K562 (cell line): ENCODE results near the gene BEND6. TPM values are rescaled to one million over a fixed set of nuclear protein-coding genes. Genes with fewer than 3 reads are reported as not detected.

Experiments used
- CEBPB ChIP-seq: fragments of 450-650 bp; IDR thresholded peaks from 2 replicates; pipeline ENCODE4 v1.6.1; 2016; ENCODE audit warnings: missing genetic modification characterization, missing compliant biosample characterization
- E2F6 ChIP-seq, 2 experiments: IDR thresholded peaks; 2 replicates each; pipeline ENCODE4 v1.6.1; 2011; ENCODE audit warnings: borderline replicate concordance in 1 of 2, control low read depth in 1 of 2, low read depth in 1 of 2, low read length in 1 of 2, mild to moderate bottlenecking in 1 of 2, mixed read lengths in 1 of 2, moderate library complexity in 1 of 2; ENCODE audit not compliant: insufficient read depth in 1 of 2, insufficient read length in 1 of 2, poor library complexity in 1 of 2, severe bottlenecking in 1 of 2; ENCODE audit errors: extremely low read depth in 1 of 2
- ETV6 ChIP-seq, 3 experiments: fragments of 150-350 bp in 1 of 3; sonication (generic) in 1 of 3; formaldehyde crosslinking in 1 of 3; IDR thresholded peaks; 2 replicates each; pipeline versions ENCODE4 v1.6.1 to v1.8.0; 2014 to 2022; ENCODE audit warnings: borderline replicate concordance in 2 of 3, low read depth in 2 of 3, antibody characterized with exemption in 1 of 3, low read length in 1 of 3, mild to moderate bottlenecking in 1 of 3, missing genetic modification reagents in 1 of 3
- EWSR1 ChIP-seq: fragments of 450-650 bp; IDR thresholded peaks from 2 replicates; pipeline ENCODE4 v1.6.1; 2018; ENCODE audit warnings: borderline replicate concordance, mild to moderate bottlenecking, low read depth, moderate library complexity; ENCODE audit not compliant: partially characterized antibody
- FOXK2 ChIP-seq, 2 experiments: fragments of 450-650 bp; IDR thresholded peaks in 1 of 2; conservative IDR thresholded peaks in 1 of 2; 2 replicates each; pipeline ENCODE4 v1.6.1; 2016; ENCODE audit warnings: low read depth in 2 of 2, mild to moderate bottlenecking in 1 of 2
- NFYB ChIP-seq: IDR thresholded peaks from 2 replicates; pipeline ENCODE4 v1.6.1; 2011; ENCODE audit warnings: mild to moderate bottlenecking, moderate library complexity; ENCODE audit not compliant: insufficient read length; ENCODE audit errors: extremely low read depth
- PKNOX1 ChIP-seq: fragments of 450-650 bp; IDR thresholded peaks from 2 replicates; pipeline ENCODE4 v1.6.1; 2016
- ZNF24 ChIP-seq: fragments of 450-650 bp; IDR thresholded peaks from 2 replicates; pipeline ENCODE4 v1.6.1; 2016
- ZNF655 ChIP-seq: fragments of 250-450 bp; sonication (Bioruptor Pico); IDR thresholded peaks from 2 replicates; pipeline ENCODE4 v1.5.0; 2021
- ZNF695 ChIP-seq: fragments of 450-650 bp; formaldehyde crosslinking; IDR thresholded peaks from 2 replicates; pipeline ENCODE4 v1.4.0; 2020; ENCODE audit warnings: mild to moderate bottlenecking, moderate library complexity
- polyA plus RNA-seq, 8 experiments: library from polyadenylated mRNA; depleted of rRNA in 4 of 8; stranded (reverse) in 5 of 8; unstranded in 3 of 8; fragments of >200 nt; fragmentation: Nextera tagmentation in 2 of 8; fragmentation: Illumina TruSeq in 1 of 8; extraction: Ambion mirVana in 2 of 8; extraction: Trizol in 1 of 8; gene quantifications; 2 replicates each; pipeline versions ENCODE4 v1.2.1 to v1.2.3, GENCODE V29; 2011 to 2014; ENCODE audit warnings: inconsistent platforms in 1 of 8, missing spikeins in 1 of 8
- total RNA-seq, 7 experiments: library from RNA; depleted of rRNA in 6 of 7; stranded (reverse); fragments of >200 nt in 6 of 7; fragmentation: Illumina TruSeq in 2 of 7; extraction: Trizol in 2 of 7; gene quantifications; 2 replicates each; pipeline versions ENCODE4 v1.2.1 to v1.2.3, GENCODE V29; 2011 to 2021; ENCODE audit warnings: low replicate concordance in 1 of 7
- TF ChIP-seq, protein P1 (sequence below): fragments of 250-450 bp; sonication (Bioruptor Pico); IDR thresholded peaks from 2 replicates; pipeline ENCODE4 v1.5.0; 2022; ENCODE audit warnings: mild to moderate bottlenecking
- TF ChIP-seq, protein P2 (sequence below): fragments of 450-650 bp; formaldehyde crosslinking; conservative IDR thresholded peaks from 2 replicates; pipeline ENCODE4 v1.4.0; 2022; ENCODE audit warnings: mild to moderate bottlenecking, missing genetic modification characterization
- TF ChIP-seq, protein P3 (sequence below): fragments of 450-650 bp; formaldehyde crosslinking; IDR thresholded peaks from 2 replicates; pipeline ENCODE4 v1.4.0; 2020; ENCODE audit warnings: mild to moderate bottlenecking
- TF ChIP-seq, protein P4 (sequence below): fragments of 450-650 bp; formaldehyde crosslinking; IDR thresholded peaks from 2 replicates; pipeline ENCODE4 v1.4.0; 2020; ENCODE audit warnings: mild to moderate bottlenecking, moderate library complexity

Gene BEND6
- total and polyA plus RNA-seq, 9 of the 15 experiments (the other 6 are each of a cell fraction or from before 2014, with no cell fraction given), result 0.37 to 4.0 (median 1.1) TPM

DNA sequence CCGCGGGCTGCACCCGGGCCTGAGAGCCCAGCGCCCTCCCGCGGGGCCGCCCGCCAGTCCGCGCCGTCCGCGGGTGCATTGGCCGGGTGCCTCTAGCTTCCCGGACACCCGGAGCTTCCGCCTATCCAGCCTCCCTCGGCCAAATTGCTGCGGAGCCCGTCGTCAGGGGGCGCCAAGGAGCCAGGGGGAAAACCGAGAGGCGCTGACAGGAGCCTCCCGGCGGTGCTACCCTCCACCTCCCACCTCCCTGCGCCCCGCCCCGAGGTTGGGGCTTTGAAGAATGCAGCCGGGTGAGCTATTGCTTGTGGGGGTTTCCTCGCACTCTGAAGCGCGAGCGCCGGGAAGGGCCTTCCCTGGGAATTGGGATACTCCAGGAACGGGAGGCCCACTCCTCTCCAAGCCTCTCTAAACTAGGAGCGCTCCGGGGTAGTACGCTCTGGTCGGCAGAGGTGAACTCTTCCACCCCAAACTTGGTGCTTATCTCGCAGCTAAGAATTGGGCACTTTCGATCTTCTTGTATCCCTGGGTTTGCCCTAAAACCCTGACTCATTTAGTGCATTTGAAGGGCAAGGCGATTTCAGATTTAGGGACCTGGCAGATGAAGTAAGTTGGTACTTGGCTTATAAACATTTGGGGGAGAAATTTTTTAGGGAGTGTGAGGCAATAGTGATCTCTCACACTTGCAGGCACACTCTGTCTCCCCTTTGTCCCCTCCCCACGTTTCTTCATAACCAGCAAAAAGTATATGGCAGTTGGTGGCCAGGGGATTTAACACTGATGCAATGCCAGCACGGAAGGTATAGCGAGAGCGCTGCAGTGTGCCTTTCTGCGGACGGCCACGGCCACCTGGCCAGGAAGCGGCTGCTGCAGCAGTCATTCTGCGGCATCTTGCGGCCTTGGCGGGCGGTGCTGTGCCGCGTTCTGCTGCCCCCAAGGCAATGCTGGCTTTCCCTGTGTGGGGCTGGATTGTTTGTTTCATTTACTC is 556 bp downstream of the BEND6 start (continued):
- TF ChIP-seq PKNOX1 (no peak; the same call in 1 of the 2 replicates), CEBPB (tag) (peak; percentile 87), NFYB (no peak), ETV6 (IDR thresholded peaks at IDR 0.05; ENCODE audit: borderline replicate concordance in 1 of 2, low read depth in 2 of 2, low read length in 1 of 2) (peak in 1 of 2 experiments; percentile 54; a peak in 1 of 4 replicates), ETV6 (CRISPR knock-in tag; IDR thresholded peaks at IDR 0.05; ENCODE audit: borderline replicate concordance) (no peak), E2F6 (IDR thresholded peaks at IDR 0.05; ENCODE audit: borderline replicate concordance in 1 of 2, extremely low read depth in 1 of 2, insufficient read depth in 1 of 2, insufficient read length in 1 of 2, low read depth in 1 of 2, low read length in 1 of 2, poor library complexity in 1 of 2, severe bottlenecking in 1 of 2) (peak; percentile 49 to 74), ZNF24 (peak; percentile 51; the same call in 1 of the 2 replicates), ZNF655 (no peak), EWSR1 (no peak), FOXK2 (conservative IDR thresholded peaks at IDR 0.05 in 1 of 2, IDR thresholded peaks at IDR 0.05 in 1 of 2; ENCODE audit: low read depth in 2 of 2) (no peak), ZNF695 (CRISPR knock-in tag) (no peak)
- TF ChIP-seq, protein P1, sequence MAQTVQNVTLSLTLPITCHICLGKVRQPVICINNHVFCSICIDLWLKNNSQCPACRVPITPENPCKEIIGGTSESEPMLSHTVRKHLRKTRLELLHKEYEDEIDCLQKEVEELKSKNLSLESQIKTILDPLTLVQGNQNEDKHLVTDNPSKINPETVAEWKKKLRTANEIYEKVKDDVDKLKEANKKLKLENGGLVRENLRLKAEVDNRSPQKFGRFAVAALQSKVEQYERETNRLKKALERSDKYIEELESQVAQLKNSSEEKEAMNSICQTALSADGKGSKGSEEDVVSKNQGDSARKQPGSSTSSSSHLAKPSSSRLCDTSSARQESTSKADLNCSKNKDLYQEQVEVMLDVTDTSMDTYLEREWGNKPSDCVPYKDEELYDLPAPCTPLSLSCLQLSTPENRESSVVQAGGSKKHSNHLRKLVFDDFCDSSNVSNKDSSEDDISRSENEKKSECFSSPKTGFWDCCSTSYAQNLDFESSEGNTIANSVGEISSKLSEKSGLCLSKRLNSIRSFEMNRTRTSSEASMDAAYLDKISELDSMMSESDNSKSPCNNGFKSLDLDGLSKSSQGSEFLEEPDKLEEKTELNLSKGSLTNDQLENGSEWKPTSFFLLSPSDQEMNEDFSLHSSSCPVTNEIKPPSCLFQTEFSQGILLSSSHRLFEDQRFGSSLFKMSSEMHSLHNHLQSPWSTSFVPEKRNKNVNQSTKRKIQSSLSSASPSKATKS (CRISPR knock-in tag), result no peak
- TF ChIP-seq, protein P2, sequence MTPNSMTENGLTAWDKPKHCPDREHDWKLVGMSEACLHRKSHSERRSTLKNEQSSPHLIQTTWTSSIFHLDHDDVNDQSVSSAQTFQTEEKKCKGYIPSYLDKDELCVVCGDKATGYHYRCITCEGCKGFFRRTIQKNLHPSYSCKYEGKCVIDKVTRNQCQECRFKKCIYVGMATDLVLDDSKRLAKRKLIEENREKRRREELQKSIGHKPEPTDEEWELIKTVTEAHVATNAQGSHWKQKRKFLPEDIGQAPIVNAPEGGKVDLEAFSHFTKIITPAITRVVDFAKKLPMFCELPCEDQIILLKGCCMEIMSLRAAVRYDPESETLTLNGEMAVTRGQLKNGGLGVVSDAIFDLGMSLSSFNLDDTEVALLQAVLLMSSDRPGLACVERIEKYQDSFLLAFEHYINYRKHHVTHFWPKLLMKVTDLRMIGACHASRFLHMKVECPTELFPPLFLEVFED (CRISPR knock-in tag), result 0 out of 2 replicates have a peak, but pooled peaks have one; percentile 17
- TF ChIP-seq, protein P3, sequence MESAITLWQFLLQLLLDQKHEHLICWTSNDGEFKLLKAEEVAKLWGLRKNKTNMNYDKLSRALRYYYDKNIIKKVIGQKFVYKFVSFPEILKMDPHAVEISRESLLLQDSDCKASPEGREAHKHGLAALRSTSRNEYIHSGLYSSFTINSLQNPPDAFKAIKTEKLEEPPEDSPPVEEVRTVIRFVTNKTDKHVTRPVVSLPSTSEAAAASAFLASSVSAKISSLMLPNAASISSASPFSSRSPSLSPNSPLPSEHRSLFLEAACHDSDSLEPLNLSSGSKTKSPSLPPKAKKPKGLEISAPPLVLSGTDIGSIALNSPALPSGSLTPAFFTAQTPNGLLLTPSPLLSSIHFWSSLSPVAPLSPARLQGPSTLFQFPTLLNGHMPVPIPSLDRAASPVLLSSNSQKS (CRISPR knock-in tag), result no peak
- TF ChIP-seq, protein P4, sequence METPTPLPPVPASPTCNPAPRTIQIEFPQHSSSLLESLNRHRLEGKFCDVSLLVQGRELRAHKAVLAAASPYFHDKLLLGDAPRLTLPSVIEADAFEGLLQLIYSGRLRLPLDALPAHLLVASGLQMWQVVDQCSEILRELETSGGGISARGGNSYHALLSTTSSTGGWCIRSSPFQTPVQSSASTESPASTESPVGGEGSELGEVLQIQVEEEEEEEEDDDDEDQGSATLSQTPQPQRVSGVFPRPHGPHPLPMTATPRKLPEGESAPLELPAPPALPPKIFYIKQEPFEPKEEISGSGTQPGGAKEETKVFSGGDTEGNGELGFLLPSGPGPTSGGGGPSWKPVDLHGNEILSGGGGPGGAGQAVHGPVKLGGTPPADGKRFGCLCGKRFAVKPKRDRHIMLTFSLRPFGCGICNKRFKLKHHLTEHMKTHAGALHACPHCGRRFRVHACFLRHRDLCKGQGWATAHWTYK (CRISPR knock-in tag), result no peak
